ENCODE data around the gene WNT9B.
A peak's percentile ranks its signal among the peaks of the same experiment; 100 is the strongest.
"Not testable (repeated sequence)": the region's sequence is repeated elsewhere in the genome, so short reads cannot be mapped to it uniquely, and the experiment has no call there.

Gene WNT9B

DNA sequence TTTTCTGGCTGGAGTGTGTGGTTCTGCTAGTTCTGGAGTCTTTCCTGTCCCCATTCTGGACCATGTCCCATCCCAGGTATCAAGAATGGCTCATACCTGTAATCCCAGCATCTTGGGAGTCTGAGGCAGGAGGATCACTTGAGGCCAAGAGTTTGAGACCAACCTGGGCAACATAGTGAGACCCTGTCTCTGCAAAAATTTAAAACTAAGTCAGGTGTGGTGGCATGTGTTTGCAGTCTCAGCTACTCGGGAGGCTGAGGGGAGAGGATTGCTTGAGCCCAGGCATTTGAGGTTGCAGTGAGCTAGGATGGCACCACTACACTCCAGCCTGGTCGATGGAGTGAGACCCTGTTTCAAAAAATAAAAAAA, 17.6 kb upstream of the WNT9B start:
- Mint-ChIP-seq H3K4me1 (peaks cover 6% of the 10 kb centered on the region), H3K27me3 (peaks cover 24% of the 10 kb centered on the region), H3K4me3 (no peak overlapping the region), H3K36me3 (ENCODE audit: low read depth) (no peaks in the 10 kb centered on the region), H3K9me3 (no peaks in the 10 kb centered on the region), H3K27ac (no peak overlapping the region)
- DNase-seq, result no peak
- no peak for ATAC-seq

DNA sequence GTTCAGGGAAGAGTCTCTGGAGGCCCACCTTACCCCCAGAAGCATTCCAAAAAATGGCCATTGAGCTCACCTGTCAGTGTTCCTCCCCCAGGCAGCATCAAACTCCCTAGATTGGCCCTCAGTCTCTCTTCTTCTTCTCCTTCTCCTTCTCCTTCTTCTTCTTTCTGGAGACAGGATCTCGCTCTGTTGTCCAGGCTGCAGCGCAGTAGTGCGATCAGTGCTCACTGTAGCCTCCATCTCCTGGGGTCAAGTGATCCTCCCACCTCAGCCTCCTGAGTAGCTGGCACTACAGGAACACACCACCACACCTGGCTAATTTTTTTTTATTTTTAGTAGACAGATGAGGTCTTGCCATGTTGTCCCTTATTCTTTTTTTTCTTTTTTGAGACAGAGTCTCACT, 16.5 kb upstream of the WNT9B start:
- ATAC-seq, result no peak
- DNase-seq, result no peak
- H3K27me3 Mint-ChIP-seq, result peaks cover 25% of the 10 kb centered on the region

DNA sequence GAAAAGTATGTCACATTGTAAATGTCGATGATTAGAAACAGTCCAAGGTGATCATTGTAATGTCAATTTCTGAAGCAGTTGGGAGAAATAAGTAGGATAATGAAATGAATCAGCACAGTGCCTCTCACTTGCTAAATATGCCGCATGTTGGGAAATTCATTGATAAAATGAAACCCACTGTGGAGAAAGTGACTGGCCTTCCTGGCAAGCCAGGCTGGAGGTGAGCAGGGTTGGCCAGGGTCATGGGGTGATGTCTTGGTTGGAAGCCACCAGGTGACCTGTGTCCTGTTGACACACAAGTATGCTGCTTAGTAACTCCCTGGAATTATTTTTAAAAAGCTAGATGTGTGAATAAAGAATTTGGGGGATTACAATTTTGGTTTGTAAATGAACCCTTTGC, 14.9 kb upstream of the WNT9B start:
- H3K9me3 Mint-ChIP-seq, result no peaks in the 10 kb centered on the region
- H3K4me3 Mint-ChIP-seq, result no peak overlapping the region
- peaks cover 6% of the 10 kb centered on the region for H3K4me1 Mint-ChIP-seq
- DNase-seq, result no peak
- peaks cover 1% of the 10 kb centered on the region for H3K36me3 Mint-ChIP-seq (ENCODE audit: low read depth)
- no peak overlapping the region for H3K27ac Mint-ChIP-seq
- ATAC-seq, result no peak
- H3K27me3 Mint-ChIP-seq, result peaks cover 33% of the 10 kb centered on the region

More for the DNA sequence above, 16.5 kb upstream of the WNT9B start:
- Mint-ChIP-seq H3K36me3 (ENCODE audit: low read depth) (no peaks in the 10 kb centered on the region), H3K9me3 (no peaks in the 10 kb centered on the region), H3K4me3 (no peak overlapping the region), H3K4me1 (peaks cover 6% of the 10 kb centered on the region), H3K27ac (no peak overlapping the region)

DNA sequence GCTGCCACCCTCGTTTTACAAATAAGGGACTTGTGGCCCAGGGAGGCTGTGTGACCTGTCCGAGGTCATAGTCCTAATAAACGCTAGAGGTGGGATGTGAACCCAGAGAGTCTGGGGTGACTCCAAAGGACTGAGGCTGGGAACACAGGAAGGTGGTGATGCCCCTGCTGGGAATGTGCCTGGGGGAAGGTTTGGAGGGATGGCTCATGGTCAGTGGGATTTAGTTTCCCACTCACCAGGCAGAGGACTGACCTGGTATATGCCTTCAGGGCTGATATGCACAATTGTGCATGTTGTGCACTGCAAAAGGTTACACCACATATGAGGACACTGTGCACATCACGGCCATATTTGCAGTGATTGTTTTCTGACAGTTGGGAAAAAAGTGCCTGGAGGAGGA, 13.9 kb upstream of the WNT9B start:
- ATAC-seq (no peak), DNase-seq (no peak)
- H3K4me3 Mint-ChIP-seq, result no peak overlapping the region
- H3K27me3 Mint-ChIP-seq, result peaks cover 36% of the 10 kb centered on the region
- peaks cover under 1% of the 10 kb centered on the region for H3K9me3 Mint-ChIP-seq
- H3K36me3 Mint-ChIP-seq (ENCODE audit: low read depth), result peaks cover 1% of the 10 kb centered on the region
- H3K27ac Mint-ChIP-seq, result no peak overlapping the region
- peaks cover 6% of the 10 kb centered on the region for H3K4me1 Mint-ChIP-seq

DNA sequence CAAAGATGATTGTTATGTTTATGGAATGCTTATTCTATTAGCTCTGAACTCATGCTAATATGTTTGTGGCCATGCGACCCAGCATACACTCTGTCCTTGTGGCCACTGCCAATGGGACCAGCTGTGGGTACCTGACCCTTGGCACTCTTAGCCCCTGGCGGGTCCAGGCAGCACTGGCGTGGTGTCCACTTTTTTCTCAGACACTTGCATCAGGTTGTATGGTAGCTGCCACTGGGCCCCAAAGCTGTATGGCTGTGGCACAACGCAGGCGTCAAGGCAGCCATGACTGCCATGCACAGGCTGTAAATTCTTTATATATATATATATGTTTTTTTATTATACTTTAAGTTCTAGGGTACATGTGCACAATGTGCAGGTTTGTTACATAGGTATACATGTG, 12.2 kb upstream of the WNT9B start:
- Mint-ChIP-seq H3K27ac (no peak overlapping the region), H3K36me3 (ENCODE audit: low read depth) (peaks cover 7% of the 10 kb centered on the region), H3K9me3 (peaks cover 13% of the 10 kb centered on the region), H3K27me3 (peaks cover 45% of the 10 kb centered on the region), H3K4me1 (peaks cover 6% of the 10 kb centered on the region), H3K4me3 (no peak overlapping the region)
- DNase-seq (no peak), ATAC-seq (no peak)

DNA sequence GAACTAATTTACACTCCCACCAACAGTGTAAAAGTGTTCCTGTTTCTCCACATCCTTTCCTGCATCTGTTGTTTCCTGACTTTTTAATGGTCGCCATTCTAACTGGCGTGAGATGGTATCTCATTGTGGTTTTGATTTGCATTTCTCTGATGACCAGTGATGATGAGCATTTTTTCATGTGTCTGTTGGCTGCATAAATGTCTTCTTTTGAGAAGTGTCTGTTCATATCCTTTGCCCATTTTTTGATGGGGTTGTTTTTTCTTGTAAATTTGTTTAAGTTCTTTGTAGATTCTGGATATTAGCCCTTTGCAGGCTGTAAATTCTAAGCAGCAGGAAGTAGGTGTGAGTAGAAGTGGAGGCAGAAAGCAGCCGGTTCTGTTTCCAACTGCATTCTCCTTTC, 10.8 kb upstream of the WNT9B start:
- H3K4me1 Mint-ChIP-seq; H3K36me3 Mint-ChIP-seq (ENCODE audit: low read depth); H3K4me3 Mint-ChIP-seq; H3K27ac Mint-ChIP-seq; ATAC-seq; DNase-seq: not testable (repeated sequence)
- peaks cover 13% of the 10 kb centered on the region for H3K9me3 Mint-ChIP-seq
- peaks cover 49% of the 10 kb centered on the region for H3K27me3 Mint-ChIP-seq

DNA sequence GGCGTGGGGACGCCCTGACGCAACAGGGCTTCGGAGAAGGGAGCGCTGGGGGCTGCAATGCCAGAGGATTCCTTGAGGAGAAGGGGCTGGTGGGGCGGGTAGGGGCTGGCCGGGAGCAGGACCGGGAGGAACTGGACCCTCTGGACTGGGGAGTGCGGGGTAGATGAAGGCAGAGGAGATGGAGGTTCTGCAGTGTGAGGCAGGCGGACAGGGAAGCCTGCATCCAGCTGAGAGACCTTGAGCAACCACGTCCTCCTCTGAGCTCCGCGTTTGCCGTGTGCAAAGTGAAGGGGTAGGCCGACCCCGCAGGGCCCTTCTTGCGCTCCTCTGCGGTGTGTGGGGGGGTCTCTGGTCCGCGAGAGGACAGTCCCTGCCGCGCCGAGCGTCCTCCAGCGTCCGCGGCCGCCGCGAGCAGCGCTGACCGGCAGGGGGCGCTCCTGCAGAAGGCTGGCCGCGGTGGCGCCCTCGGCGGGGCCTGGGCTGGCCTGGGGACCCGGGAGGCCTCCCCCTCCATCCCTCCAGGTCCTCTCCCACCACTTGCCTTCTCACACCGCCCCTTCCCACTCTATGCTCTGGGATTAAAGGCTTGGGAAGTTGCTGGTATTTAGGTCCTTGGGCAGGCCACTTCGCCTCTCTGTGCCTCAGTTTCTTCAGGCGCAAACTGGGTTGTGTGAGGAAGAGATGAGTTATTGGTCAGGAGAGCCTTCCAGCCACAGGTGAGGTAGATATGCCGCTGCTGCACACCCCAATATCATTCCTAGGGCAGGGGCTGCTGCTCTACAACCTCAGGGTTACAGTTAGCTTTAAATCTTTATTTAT, 9.6 kb upstream of the WNT9B start:
- Mint-ChIP-seq H3K4me3 (no peak overlapping the region), H3K36me3 (ENCODE audit: low read depth) (peaks cover 7% of the 10 kb centered on the region), H3K4me1 (no peaks in the 10 kb centered on the region), H3K27me3 (peaks cover 46% of the 10 kb centered on the region), H3K9me3 (peaks cover 13% of the 10 kb centered on the region), H3K27ac (no peak overlapping the region)
- DNase-seq (peak; percentile 52), ATAC-seq (peak; percentile 28)

DNA sequence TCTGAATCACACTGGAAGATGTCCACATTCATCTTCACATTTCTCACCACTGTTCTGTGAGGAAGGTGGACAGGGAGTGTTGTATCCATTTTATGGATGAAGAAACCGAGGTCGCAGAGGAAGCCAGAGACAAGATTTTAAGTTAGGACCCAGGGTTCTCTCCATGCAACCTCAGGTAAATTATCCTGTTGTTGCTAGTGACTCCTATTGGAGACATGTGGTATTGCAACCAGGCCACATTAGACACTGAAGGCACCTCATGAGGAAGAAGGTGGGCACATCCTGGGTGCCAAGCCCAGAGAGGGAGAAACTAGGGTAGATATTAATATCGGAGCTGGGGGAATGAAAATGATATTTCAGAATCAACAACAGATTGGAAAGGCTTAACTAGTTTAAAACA, 8.5 kb upstream of the WNT9B start:
- H3K27ac Mint-ChIP-seq, result no peak overlapping the region
- peaks cover 13% of the 10 kb centered on the region for H3K9me3 Mint-ChIP-seq

DNA sequence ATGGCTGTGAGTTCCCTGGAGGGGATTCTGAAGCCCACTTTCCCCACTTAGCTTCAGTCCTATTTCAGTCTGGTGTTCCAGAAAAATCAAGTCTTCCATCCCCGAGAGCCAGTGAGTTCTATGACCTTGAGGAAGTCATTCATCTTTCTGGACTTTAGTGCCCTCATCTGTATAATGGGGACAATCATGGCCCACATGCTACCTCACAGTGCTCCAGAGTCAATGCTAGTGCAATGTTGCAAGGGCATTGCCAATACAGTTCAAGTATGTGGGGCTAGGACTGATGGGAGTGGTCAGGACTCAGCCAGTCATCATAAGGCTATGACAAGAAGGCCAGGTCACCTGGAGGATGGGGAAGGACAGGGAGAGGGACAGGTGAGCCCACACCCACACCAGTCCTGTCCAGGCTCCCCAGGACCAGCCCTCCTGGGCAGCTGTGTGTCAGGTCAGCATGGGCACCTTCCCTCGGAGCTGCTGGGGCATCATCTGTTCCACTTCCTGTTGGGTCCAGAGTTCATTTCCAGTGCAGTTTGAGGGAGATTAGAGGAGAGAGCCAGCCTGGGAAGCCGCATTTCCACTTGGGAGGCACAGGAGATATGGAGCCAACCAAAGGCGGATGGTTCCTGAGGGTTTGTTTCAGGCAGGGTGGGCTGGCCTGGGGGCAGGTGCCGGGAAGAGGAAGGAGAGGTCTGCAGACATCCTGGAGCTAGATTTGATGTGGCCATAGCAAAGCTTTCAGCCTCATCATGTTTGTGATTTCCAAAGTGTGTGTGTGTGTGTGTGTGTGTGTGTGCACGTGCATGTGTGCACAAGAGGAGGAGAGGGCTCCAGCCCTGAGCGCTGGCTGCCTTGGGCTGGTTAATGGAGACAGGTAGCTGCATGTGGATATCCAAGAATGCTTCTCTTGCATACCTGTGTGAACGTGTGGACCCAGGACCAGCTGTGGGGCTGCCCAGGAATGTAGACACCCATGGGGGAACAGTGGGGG, 3.9 kb upstream of the WNT9B start:
- H3K36me3 Mint-ChIP-seq (ENCODE audit: low read depth), result peaks cover 5% of the 10 kb centered on the region
- peaks cover 13% of the 10 kb centered on the region for H3K9me3 Mint-ChIP-seq
- H3K4me3 Mint-ChIP-seq, result no peak overlapping the region
- ATAC-seq, result no peak
- DNase-seq, result no peak
- peaks cover 2% of the 10 kb centered on the region for H3K4me1 Mint-ChIP-seq
- peaks cover 64% of the 10 kb centered on the region for H3K27me3 Mint-ChIP-seq
- no peak overlapping the region for H3K27ac Mint-ChIP-seq

More for the DNA sequence above, 8.5 kb upstream of the WNT9B start:
- no peak for DNase-seq
- no peak overlapping the region for H3K4me3 Mint-ChIP-seq
- H3K4me1 Mint-ChIP-seq, result no peaks in the 10 kb centered on the region
- peaks cover 54% of the 10 kb centered on the region for H3K27me3 Mint-ChIP-seq
- H3K36me3 Mint-ChIP-seq (ENCODE audit: low read depth), result peaks cover 7% of the 10 kb centered on the region
- ATAC-seq, result no peak

DNA sequence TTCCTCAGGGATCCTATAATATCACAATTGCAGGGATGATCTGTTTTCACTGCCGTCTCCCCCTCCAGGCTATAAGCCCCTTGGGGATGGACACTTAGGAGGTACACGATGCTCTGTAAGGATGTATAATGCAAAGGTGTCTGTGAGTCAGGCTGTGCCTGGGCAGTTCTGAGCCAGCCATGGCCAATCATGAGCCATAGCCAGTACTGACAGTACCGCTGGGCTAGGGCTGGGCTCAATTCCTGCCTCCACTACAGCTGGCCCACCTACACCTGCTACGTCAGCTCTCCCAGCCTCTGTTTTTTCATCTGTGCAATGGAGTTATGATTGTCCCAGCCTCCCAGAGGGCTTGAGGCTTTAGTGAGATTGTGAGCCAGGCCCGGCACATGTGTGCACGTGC, 2.8 kb upstream of the WNT9B start:
- DNase-seq (no peak), ATAC-seq (no peak)
- Mint-ChIP-seq H3K27me3 (peaks cover 60% of the 10 kb centered on the region), H3K9me3 (peaks cover 3% of the 10 kb centered on the region), H3K27ac (no peak overlapping the region), H3K36me3 (ENCODE audit: low read depth) (peaks cover under 1% of the 10 kb centered on the region), H3K4me1 (peaks cover 2% of the 10 kb centered on the region), H3K4me3 (no peak overlapping the region)

DNA sequence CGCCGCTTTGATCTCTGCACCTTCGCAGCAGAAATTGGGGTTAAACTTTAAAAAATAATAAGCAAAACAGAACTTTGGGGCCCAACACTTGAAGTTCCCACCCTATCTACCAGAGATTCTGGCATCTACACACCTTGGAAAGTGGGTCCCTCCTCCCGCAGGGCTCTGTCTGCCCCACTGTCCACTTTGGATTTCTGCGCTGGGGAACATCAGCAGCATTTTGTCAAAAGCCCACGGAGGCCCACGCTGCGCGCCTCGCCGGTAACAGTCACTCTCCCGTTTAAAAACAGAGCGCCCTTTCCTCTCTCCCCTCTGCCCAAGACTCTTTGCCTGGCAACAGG, 725 bp upstream of the WNT9B start:
- Mint-ChIP-seq H3K27me3 (peaks cover 69% of the 10 kb centered on the region), H3K9me3 (no peaks in the 10 kb centered on the region), H3K4me3 (no peak overlapping the region)

DNA sequence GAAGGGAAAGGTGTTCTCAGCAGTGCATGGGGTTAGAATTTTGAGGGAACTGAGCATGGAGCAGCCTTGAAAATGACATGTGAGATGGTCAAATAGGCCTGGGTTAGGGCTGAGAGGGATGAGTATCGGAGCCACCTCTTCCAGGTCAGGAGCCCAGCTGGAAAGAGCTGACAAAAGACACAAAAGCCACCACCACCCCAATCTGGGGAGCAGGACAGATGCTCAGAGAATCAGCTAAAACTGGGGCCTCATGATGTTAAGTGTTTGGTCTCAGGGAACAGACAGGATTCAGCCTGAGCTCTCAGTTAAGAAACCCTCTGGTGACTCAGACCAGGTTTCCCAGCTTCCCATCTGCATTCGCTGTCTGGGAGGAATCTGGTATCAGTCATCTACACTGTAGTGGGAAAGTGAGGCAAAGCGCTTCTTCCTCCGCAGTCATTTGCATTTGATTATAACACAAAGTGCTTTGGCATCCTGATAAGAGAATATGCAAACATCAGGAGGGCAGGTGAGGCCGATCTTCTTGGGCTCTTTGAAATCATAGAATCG, 2.6 kb downstream of the WNT9B start:
- no peak for ATAC-seq
- DNase-seq, result no peak
- Mint-ChIP-seq H3K27me3 (peaks cover 65% of the 10 kb centered on the region), H3K9me3 (no peaks in the 10 kb centered on the region), H3K27ac (no peak overlapping the region), H3K36me3 (ENCODE audit: low read depth) (no peaks in the 10 kb centered on the region), H3K4me1 (peaks cover 2% of the 10 kb centered on the region), H3K4me3 (no peak overlapping the region)

More for the DNA sequence above, 725 bp upstream of the WNT9B start:
- Mint-ChIP-seq H3K27ac (no peak overlapping the region), H3K36me3 (ENCODE audit: low read depth) (no peaks in the 10 kb centered on the region), H3K4me1 (peaks cover 2% of the 10 kb centered on the region)
- DNase-seq (no peak), ATAC-seq (no peak)

DNA sequence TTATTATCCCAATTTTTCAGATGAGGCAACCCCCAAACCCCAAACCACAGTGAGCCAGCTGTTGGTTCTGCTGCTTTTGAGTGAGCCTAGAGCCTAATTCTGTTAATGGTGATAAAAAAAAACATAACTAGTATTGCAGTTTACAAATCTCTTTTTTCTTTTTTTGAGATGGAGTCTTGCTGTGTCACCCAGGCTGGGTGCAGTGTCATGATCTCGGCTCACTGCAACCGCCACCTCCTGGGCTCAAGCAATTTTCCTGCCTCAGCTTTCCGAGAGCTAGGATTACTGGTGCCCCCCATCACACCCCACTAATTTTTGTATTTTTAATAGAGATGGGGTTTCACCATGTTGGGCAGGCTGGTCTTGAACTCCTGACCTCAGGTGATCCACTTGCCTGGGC, 3.1 kb downstream of the WNT9B start:
- H3K9me3 Mint-ChIP-seq, result no peaks in the 10 kb centered on the region
- no peak for ATAC-seq
- no peak for DNase-seq
- H3K36me3 Mint-ChIP-seq (ENCODE audit: low read depth), result no peaks in the 10 kb centered on the region
- H3K4me1 Mint-ChIP-seq, result peaks cover 2% of the 10 kb centered on the region
- no peak overlapping the region for H3K4me3 Mint-ChIP-seq
- H3K27ac Mint-ChIP-seq, result no peak overlapping the region
- H3K27me3 Mint-ChIP-seq, result peaks cover 64% of the 10 kb centered on the region

DNA sequence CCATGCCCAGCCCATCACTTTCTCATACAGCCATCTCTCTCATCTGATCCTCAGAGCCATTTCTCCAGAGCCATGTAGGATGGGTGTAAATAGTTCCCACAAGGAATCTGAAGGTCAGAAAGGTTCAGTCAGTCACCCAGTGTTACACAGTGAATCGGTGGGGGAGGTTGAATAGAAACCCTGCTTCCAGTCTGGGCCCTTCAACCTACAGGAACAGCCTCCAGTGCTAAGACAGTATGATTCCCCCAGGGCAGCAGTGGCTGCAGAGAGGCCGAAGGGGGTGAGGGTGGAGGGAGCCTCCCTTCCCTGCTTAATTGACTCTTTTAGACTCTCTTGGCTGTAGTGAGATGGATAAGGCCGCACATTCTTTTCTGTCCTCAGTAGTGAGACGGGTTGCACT, 3.6 kb downstream of the WNT9B start:
- H3K27me3 Mint-ChIP-seq, result peaks cover 62% of the 10 kb centered on the region

DNA sequence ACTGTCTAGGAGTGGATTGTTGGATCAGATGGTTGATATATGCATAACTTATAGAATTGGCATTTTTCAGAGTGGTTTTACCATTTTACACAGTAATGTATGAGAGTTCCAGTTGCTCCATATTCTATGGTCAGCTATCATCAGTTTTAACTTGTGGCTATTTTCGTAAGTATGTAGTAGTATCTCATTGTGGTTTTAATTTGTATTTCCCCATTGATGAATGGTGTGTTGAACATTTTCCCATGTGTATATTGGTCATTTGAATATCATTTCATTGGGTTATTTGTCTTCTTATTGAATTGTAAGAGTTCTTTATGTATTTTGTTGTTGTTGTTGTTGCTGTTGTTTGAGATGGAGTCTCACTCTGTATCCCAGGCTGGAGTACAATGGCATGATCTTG, 6.2 kb downstream of the WNT9B start:
- Mint-ChIP-seq H3K36me3 (ENCODE audit: low read depth) (no peaks in the 10 kb centered on the region), H3K4me1 (no peaks in the 10 kb centered on the region), H3K27me3 (peaks cover 46% of the 10 kb centered on the region), H3K4me3 (no peak overlapping the region), H3K9me3 (no peaks in the 10 kb centered on the region), H3K27ac (no peak overlapping the region)
- ATAC-seq (no peak), DNase-seq (no peak)

More for the DNA sequence above, 3.6 kb downstream of the WNT9B start:
- no peak overlapping the region for H3K4me3 Mint-ChIP-seq
- DNase-seq (no peak), ATAC-seq (no peak)
- H3K27ac Mint-ChIP-seq, result no peak overlapping the region
- H3K36me3 Mint-ChIP-seq (ENCODE audit: low read depth), result no peaks in the 10 kb centered on the region
- H3K4me1 Mint-ChIP-seq, result peaks cover 2% of the 10 kb centered on the region
- no peaks in the 10 kb centered on the region for H3K9me3 Mint-ChIP-seq

Measured in activated naive CD8-positive, alpha-beta T cell treated with anti-CD3 and anti-CD28 coated beads, Interleukin-2, amount 50 U/mL, for 24 hours (primary cell).